WTC11 (cell line): Measurements from ENCODE around the gene ZNF30. TPM values are rescaled to one million over a fixed set of nuclear protein-coding genes. Genes with fewer than 3 reads are reported as not detected.

Source experiments
- ATAC-seq: fragments of 200-7000 bp; cut with Tn5 transposase; 2 replicates; pipeline ENCODE4 v1.10.0; 2021; ENCODE audit warnings: mild to moderate bottlenecking, moderate library complexity
- CTCF ChIA-PET: fragments of 300-600 bp; sonication (Branson Sonifier 250); formaldehyde crosslinking; loops from one replicate; lab custom pipeline; 2021; ENCODE audit warnings: antibody characterized with exemption; lab: Charles Lee
- POLR2A ChIA-PET: fragments of 350-600 bp; sonication (Branson Sonifier 250); formaldehyde crosslinking; loops from one replicate; lab custom pipeline; 2021; ENCODE audit warnings: antibody characterized with exemption; lab: Charles Lee
- DNase-seq: peaks from one replicate; pipeline ENCODE4 v3.0.0; 2021; ENCODE audit warnings: low spot score
- H3K27ac Mint-ChIP-seq: 2 replicates; pipeline ENCODE4 v1.8.0; 2021; ENCODE audit warnings: mixed read lengths
- H3K27me3 Mint-ChIP-seq: 2 replicates; pipeline ENCODE4 v1.8.0; 2021; ENCODE audit warnings: low read depth, mild to moderate bottlenecking, moderate library complexity, mixed read lengths
- H3K36me3 Mint-ChIP-seq: 2 replicates; pipeline ENCODE4 v1.8.0; 2021; ENCODE audit warnings: mixed read lengths
- H3K4me1 Mint-ChIP-seq: 2 replicates; pipeline ENCODE4 v1.8.0; 2022; ENCODE audit warnings: mixed read lengths
- H3K4me3 Mint-ChIP-seq: 2 replicates; pipeline ENCODE4 v1.8.0; 2021; ENCODE audit warnings: mild to moderate bottlenecking, moderate library complexity, mixed read lengths
- H3K9me3 Mint-ChIP-seq: 2 replicates; pipeline ENCODE4 v1.8.0; 2021; ENCODE audit warnings: mixed read lengths
- ATF2 ChIP-seq: sonication (generic); formaldehyde crosslinking; IDR thresholded peaks from 2 replicates; pipeline ENCODE4 v1.8.1; 2022; ENCODE audit warnings: low read depth, missing genetic modification reagents, borderline replicate concordance
- E2F1 ChIP-seq: sonication (generic); formaldehyde crosslinking; IDR thresholded peaks from 2 replicates; pipeline ENCODE4 v1.8.0; 2022; ENCODE audit warnings: mild to moderate bottlenecking, missing genetic modification reagents
- ESRRA ChIP-seq: sonication (generic); formaldehyde crosslinking; IDR thresholded peaks from 2 replicates; pipeline ENCODE4 v1.8.1; 2022; ENCODE audit warnings: mild to moderate bottlenecking, missing genetic modification reagents, borderline replicate concordance
- FOXJ3 ChIP-seq: sonication (generic); formaldehyde crosslinking; IDR thresholded peaks from 2 replicates; pipeline ENCODE4 v1.9.0; 2021; ENCODE audit warnings: missing genetic modification reagents, mild to moderate bottlenecking, borderline replicate concordance
- FOXP4 ChIP-seq: sonication (generic); formaldehyde crosslinking; IDR thresholded peaks from 2 replicates; pipeline ENCODE4 v1.8.0; 2022; ENCODE audit warnings: mild to moderate bottlenecking, missing genetic modification reagents
- GABPB1 ChIP-seq: sonication (generic); formaldehyde crosslinking; IDR thresholded peaks from 2 replicates; pipeline ENCODE4 v1.8.1; 2023; ENCODE audit warnings: mild to moderate bottlenecking, missing genetic modification reagents
- GRHL2 ChIP-seq: fragments of 250-450 bp; sonication (Bioruptor Pico); IDR thresholded peaks from 2 replicates; pipeline ENCODE4 v1.8.0; 2022; ENCODE audit warnings: mild to moderate bottlenecking, moderate library complexity; ENCODE audit not compliant: insufficient replicate concordance, severe bottlenecking
- HMGXB4 ChIP-seq: sonication (generic); formaldehyde crosslinking; IDR thresholded peaks from 2 replicates; pipeline ENCODE4 v1.8.1; 2023; ENCODE audit warnings: mild to moderate bottlenecking, moderate library complexity, missing genetic modification reagents
- IRF1 ChIP-seq: sonication (generic); formaldehyde crosslinking; IDR thresholded peaks from 2 replicates; pipeline ENCODE4 v1.8.0; 2023; ENCODE audit warnings: missing genetic modification reagents
- MAX ChIP-seq: sonication (generic); formaldehyde crosslinking; IDR thresholded peaks from 2 replicates; pipeline ENCODE4 v1.8.0; 2022; ENCODE audit warnings: mild to moderate bottlenecking, missing genetic modification reagents
- NFATC4 ChIP-seq: fragments of 250-450 bp; sonication (Bioruptor Pico); IDR thresholded peaks from 2 replicates; pipeline ENCODE4 v1.9.0; 2021; ENCODE audit warnings: mild to moderate bottlenecking
- OVOL2 ChIP-seq: fragments of 250-450 bp; sonication (Bioruptor Pico); IDR thresholded peaks from 2 replicates; pipeline ENCODE4 v1.9.0; 2021; ENCODE audit warnings: mild to moderate bottlenecking, borderline replicate concordance
- SMAD3 ChIP-seq: sonication (generic); formaldehyde crosslinking; IDR thresholded peaks from 2 replicates; pipeline ENCODE4 v1.8.0; 2022; ENCODE audit warnings: missing genetic modification reagents, mild to moderate bottlenecking, borderline replicate concordance
- STAT6 ChIP-seq: sonication (generic); formaldehyde crosslinking; conservative IDR thresholded peaks from 2 replicates; pipeline ENCODE4 v1.8.1; 2023; ENCODE audit warnings: mild to moderate bottlenecking, low read depth, missing genetic modification reagents, moderate library complexity
- TP53 ChIP-seq: sonication (generic); formaldehyde crosslinking; IDR thresholded peaks from 2 replicates; pipeline ENCODE4 v1.8.1; 2023; ENCODE audit warnings: mild to moderate bottlenecking, missing genetic modification reagents
- ZNF219 ChIP-seq: sonication (generic); formaldehyde crosslinking; IDR thresholded peaks from 2 replicates; pipeline ENCODE4 v1.8.0; 2023; ENCODE audit warnings: missing genetic modification reagents, mild to moderate bottlenecking, borderline replicate concordance
- ZNF512 ChIP-seq: sonication (generic); formaldehyde crosslinking; IDR thresholded peaks from 2 replicates; pipeline ENCODE4 v1.8.1; 2022; ENCODE audit warnings: missing genetic modification reagents, borderline replicate concordance
- ZSCAN18 ChIP-seq: fragments of 250-450 bp; sonication (Bioruptor Pico); IDR thresholded peaks from 2 replicates; pipeline ENCODE4 v2.1.2; 2022; ENCODE audit warnings: mild to moderate bottlenecking, moderate library complexity
- total RNA-seq: library from RNA; stranded (reverse); gene quantifications from 3 replicates; pipeline ENCODE4 v1.2.3, GENCODE V29; 2021
- TF ChIP-seq, protein P1 (sequence below): fragments of 250-450 bp; sonication (Bioruptor Pico); IDR thresholded peaks from 2 replicates; pipeline ENCODE4 v1.9.0; 2021; ENCODE audit warnings: moderate library complexity, mild to moderate bottlenecking, inconsistent platforms, borderline replicate concordance

ZNF30 gene
- total RNA-seq, 1 experiment from 2014 or later: 5.4 TPM

- TF ChIP-seq, protein P1, sequence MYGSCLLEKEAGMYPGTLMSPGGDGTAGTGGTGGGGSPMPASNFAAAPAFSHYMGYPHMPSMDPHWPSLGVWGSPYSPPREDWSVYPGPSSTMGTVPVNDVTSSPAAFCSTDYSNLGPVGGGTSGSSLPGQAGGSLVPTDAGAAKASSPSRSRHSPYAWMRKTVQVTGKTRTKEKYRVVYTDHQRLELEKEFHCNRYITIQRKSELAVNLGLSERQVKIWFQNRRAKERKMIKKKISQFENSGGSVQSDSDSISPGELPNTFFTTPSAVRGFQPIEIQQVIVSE: no peak
- TF ChIP-seq ZNF512 (CRISPR knock-in tag) (no peak), GABPB1 (CRISPR knock-in tag) (no peak), IRF1 (CRISPR knock-in tag) (peak; percentile 63; the same call in 1 of the 2 replicates), ATF2 (CRISPR knock-in tag) (no peak), HMGXB4 (CRISPR knock-in tag) (no peak; the same call in none of the 2 replicates), ZSCAN18 (CRISPR knock-in tag) (no peak), FOXP4 (CRISPR knock-in tag) (peak; percentile 85), NFATC4 (CRISPR knock-in tag) (no peak), TP53 (no peak)
These were observed 21.8 kb upstream of the ZNF30 start (continued) for GRCh38 chr19:34904664-34905527.

GRCh38 chr19:34910770-34911169 is 15.9 kb upstream of the ZNF30 start:
- no peak overlapping the region for H3K27ac Mint-ChIP-seq
- CTCF ChIA-PET: no interaction called here
- TF ChIP-seq ESRRA (CRISPR knock-in tag) (no peak), ZNF219 (CRISPR knock-in tag) (no peak), STAT6 (no peak), IRF1 (CRISPR knock-in tag) (no peak), GRHL2 (CRISPR knock-in tag) (no peak), E2F1 (CRISPR knock-in tag) (no peak), OVOL2 (no peak), FOXJ3 (no peak), MAX (no peak), SMAD3 (CRISPR knock-in tag) (no peak)

More at GRCh38 chr19:34910770-34911169, 15.9 kb upstream of the ZNF30 start:
- Mint-ChIP-seq H3K4me1 (peaks cover 6% of the 10 kb centered on the region), H3K27me3 (peaks cover 41% of the 10 kb centered on the region), H3K36me3 (no peaks in the 10 kb centered on the region), H3K4me3 (no peak overlapping the region), H3K9me3 (peaks cover 15% of the 10 kb centered on the region)
- ATAC-seq (no peak), DNase-seq (no peak)
- POLR2A ChIA-PET: no interaction called here
